CD4-positive, alpha-beta T cell treated with Interleukin-4 for 4 hours (primary cell): Measurements from ENCODE around the gene EBPL.
"Not testable (repeated sequence)": the region's sequence is repeated elsewhere in the genome, so short reads cannot be mapped to it uniquely, and the experiment has no call there.

ENCODE experiments used
- DNase-seq: peaks from one replicate; pipeline ENCODE4 v3.0.0-alpha.2; 2020

EBPL gene

GRCh38 chr13:49632156-49632555, 59.1 kb downstream of the EBPL start:
- no peak for DNase-seq

GRCh38 chr13:49630580-49630979, 60.7 kb downstream of the EBPL start:
- no peak for DNase-seq

- no peak for DNase-seq
Measured at GRCh38 chr13:49629947-49630346, 61.3 kb downstream of the EBPL start.

- DNase-seq = no peak
Measured at GRCh38 chr13:49629196-49629938, 61.9 kb downstream of the EBPL start.

GRCh38 chr13:49627831-49628652, 63.2 kb downstream of the EBPL start, which contains the start of gene ARL11:
Gene ARL11 (plus strand): TSS chr13:49628507. CDS start chr13:49630448, 1,941 bp downstream.
- DNase-seq = peak; percentile 15

GRCh38 chr13:49625392-49626079, 65.8 kb downstream of the EBPL start:
- DNase-seq = no peak

GRCh38 chr13:49624229-49624628, 67.1 kb downstream of the EBPL start:
- no peak for DNase-seq

GRCh38 chr13:49622174-49622946, 68.9 kb downstream of the EBPL start:
- DNase-seq = no peak

- DNase-seq = no peak
Measured at GRCh38 chr13:49620170-49620621, 71.1 kb downstream of the EBPL start.

GRCh38 chr13:49616676-49617065, 74.6 kb downstream of the EBPL start:
- DNase-seq = no peak

- no peak for DNase-seq
Measured at GRCh38 chr13:49615836-49616675, 75.2 kb downstream of the EBPL start.

GRCh38 chr13:49612042-49612441, 79.2 kb downstream of the EBPL start:
- DNase-seq = not testable (repeated sequence)
